Measurements from ENCODE around the gene PAK6. TPM values are rescaled to one million over a fixed set of nuclear protein-coding genes. Genes with fewer than 3 reads are reported as not detected.

The PAK6 gene
- polyA plus RNA-seq, 2 of the 4 experiments (the other 2 are of a cell fraction), result 0.10 to 0.16 TPM

DNA sequence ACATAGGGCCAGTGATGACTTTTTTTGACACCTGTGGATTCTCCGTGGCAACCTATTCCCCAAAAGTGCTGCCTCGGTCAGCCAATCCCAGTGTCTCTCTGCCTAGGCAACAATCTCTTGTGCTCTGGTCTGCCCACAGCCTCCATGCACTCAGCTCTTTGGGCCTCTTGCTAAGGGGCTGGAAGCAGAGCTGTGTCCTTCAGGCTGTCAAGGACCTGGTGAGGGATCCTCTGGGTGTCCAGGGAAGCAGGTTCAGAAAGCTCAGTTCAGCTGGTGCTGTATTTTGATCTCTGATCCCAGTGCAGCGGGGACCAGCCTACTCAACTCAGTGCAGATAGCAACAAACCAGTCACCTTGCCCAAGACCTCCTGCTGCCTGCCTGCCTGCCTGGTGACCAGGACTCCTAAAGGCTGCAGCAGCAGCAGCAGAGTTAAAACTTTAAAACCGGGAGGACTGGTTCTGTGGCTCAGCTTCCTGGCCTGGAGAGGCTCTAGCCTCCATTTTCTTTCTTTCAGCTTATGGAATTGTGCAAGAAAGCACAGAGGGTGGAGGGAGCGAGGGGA, 6.2 kb downstream of the PAK6 start:
- Histone ChIP-seq H3K9me3 (no peaks in the 10 kb centered on the region), H3K4me1 (no peaks in the 10 kb centered on the region), H3K4me2 (no peak overlapping the region), H3K4me3 (no peak overlapping the region), H3K27ac (no peak overlapping the region)
- ATAC-seq (no peak), FAIRE-seq (no peak), DNase-seq (ENCODE audit: low read depth in 1 of 2, low spot score in 1 of 2) (no peak)
- CTCF ChIA-PET, result interaction anchor here (0.7 to 16.4 kb wide), 4 partner anchors 11 to 34 kb away, joined by 3 to 144 read pairs (median 6); no protein-coding TSS in a partner anchor
- POLR2A ChIA-PET, result no interaction called here
- no peak for TF ChIP-seq CHD2 (IDR thresholded peaks at IDR 0.05; ENCODE audit: low read length, partially characterized antibody)
- 75% methylated on average over 3 of the region's 5 CpGs for WGBS (ENCODE audit: missing lambda C conversion rate)

DNA sequence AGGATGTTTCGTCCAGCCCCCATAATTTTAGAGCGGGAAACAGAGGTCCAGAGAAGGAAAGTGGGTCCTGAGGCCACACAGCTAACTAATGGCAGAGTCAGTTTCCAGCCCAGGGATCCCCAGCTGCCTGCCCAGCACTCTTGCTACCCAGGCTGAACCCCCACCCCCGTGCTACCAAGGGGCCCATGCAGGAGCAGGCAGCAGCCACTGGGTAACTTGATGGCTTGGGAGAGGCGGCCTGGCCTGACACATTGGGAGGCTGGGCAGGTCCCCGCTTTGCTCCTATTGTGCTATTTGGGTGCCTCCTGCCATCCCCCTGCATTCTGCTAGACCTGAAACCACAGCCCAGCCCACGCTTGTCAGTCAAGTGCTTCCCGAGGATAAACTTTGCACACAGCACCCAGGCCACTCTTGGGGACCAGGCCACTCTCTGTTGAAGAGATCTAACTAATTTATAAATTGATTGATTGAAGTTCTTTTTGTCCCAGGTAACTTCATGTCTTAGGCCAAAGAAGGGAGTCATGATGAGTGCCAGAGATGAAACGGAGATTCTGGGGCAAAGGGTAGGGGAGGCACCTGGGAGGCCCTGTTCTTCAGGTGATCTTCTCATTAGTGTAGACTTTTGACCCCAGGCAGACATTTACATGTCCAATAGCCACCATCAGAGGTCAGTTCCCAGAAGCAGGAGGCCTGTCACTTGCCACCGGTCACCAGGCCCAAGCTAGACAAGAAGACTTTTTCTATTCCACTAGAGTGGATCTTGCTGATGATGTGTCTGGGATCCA, 7.0 kb downstream of the PAK6 start:
- no peak overlapping the region for H3K27ac ChIP-seq
- 78% methylated on average over 9 of the region's 9 CpGs for WGBS (ENCODE audit: missing lambda C conversion rate)
- H3K4me1 ChIP-seq, result no peaks in the 10 kb centered on the region
- TF ChIP-seq GATA3 (IDR thresholded peaks at IDR 0.05; ENCODE audit: borderline replicate concordance) (no peak), HOXA7 (CRISPR knock-in tag; IDR thresholded peaks at IDR 0.05) (no peak), MAFK (IDR thresholded peaks at IDR 0.05; ENCODE audit: partially characterized antibody) (no peak), ZSCAN20 (CRISPR knock-in tag; IDR thresholded peaks at IDR 0.05) (no peak), KDM5A (IDR thresholded peaks at IDR 0.05) (no peak), NFE2L2 (conservative IDR thresholded peaks at IDR 0.05; ENCODE audit: low read length) (no peak), RNF2 (IDR thresholded peaks at IDR 0.05; ENCODE audit: borderline replicate concordance, low read depth) (no peak), ESRRA (IDR thresholded peaks at IDR 0.05; ENCODE audit: borderline replicate concordance, low read length) (no peak), MAZ (IDR thresholded peaks at IDR 0.05; ENCODE audit: borderline replicate concordance, low read depth, low read length) (no peak), CHD4 (IDR thresholded peaks at IDR 0.05; ENCODE audit: borderline replicate concordance) (no peak), SREBF2 (IDR thresholded peaks at IDR 0.05) (no peak), NPAS2 (CRISPR knock-in tag; IDR thresholded peaks at IDR 0.05; ENCODE audit: borderline replicate concordance) (no peak), RAD21 (conservative IDR thresholded peaks at IDR 0.05 in 1 of 2, IDR thresholded peaks at IDR 0.05 in 1 of 2) (no peak), CBX2 (IDR thresholded peaks at IDR 0.05; ENCODE audit: borderline replicate concordance, low read depth) (no peak), TP53 (CRISPR knock-in tag; IDR thresholded peaks at IDR 0.05) (no peak), PHF8 (IDR thresholded peaks at IDR 0.05; ENCODE audit: borderline replicate concordance, low read depth) (no peak)
- TF ChIP-seq, protein P1, sequence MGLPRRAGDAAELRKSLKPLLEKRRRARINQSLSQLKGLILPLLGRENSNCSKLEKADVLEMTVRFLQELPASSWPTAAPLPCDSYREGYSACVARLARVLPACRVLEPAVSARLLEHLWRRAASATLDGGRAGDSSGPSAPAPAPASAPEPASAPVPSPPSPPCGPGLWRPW (IDR thresholded peaks at IDR 0.05), result no peak
- no peak for FAIRE-seq
- no peaks in the 10 kb centered on the region for H3K9me3 ChIP-seq
- DNase-seq (ENCODE audit: low read depth in 1 of 2, low spot score in 1 of 2), result no peak
- ATAC-seq, result no peak
- H3K4me2 ChIP-seq, result no peak overlapping the region
- no peak overlapping the region for H3K4me3 ChIP-seq
- POLR2A ChIA-PET, result no interaction called here
- CTCF ChIA-PET, result interaction anchor here (0.7 to 16.4 kb wide), 5 partner anchors 11 to 33 kb away, joined by 3 to 144 read pairs (median 4); no protein-coding TSS in a partner anchor

DNA sequence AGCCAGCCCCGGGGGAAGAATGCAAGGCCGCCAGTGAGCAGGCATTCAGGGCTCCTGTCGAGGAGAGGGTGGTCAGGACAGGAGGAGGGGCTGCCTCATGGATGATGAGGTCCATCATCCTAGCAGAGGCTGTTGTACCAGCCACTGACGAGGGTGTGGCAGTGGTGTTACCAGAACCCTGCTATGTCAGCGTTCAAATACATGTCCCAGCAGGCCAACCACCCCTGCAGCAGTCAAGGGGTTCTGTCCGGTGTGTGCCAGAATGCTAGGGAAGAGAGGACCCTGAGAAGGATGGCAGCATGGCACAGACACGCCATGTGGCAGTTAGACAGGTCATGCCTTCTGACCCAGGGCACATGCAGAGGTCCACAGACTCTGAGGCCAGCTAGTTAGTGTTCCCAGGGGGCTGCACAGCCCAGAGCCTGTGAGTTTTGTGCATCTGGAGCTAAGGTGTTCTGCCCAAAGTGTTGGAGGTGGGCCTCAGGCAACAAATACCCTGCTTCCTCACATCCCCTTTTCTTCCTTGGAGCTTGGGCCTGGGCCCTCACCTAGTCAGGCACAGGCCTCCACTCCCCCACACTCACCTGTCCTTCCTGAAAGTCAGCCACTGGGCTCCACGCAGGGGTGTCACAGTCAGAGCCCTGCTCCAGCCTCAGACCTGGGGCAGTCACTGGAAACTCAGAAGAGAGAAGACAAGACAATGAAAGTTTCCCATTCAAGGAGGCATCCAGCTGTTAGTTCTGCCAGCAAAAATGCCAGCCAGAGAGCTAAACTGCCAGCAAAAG, 7.8 kb downstream of the PAK6 start:
- FAIRE-seq (no peak), ATAC-seq (no peak), DNase-seq (ENCODE audit: low read depth in 1 of 2, low spot score in 1 of 2) (no peak)
- Histone ChIP-seq H3K4me1 (no peaks in the 10 kb centered on the region), H3K9me3 (no peaks in the 10 kb centered on the region), H3K4me3 (no peak overlapping the region), H3K27ac (no peak overlapping the region), H3K4me2 (no peak overlapping the region)
- ChIA-PET POLR2A (interaction anchor here (0.7 kb wide), 1 partner anchor 20 kb away, joined by 5 read pairs; no protein-coding TSS in a partner anchor), CTCF (interaction anchor here (0.8 to 16.4 kb wide), 6 partner anchors 10 to 175 kb away, joined by 3 to 144 read pairs (median 6); no protein-coding TSS in a partner anchor)
- WGBS (ENCODE audit: missing lambda C conversion rate), result 76% methylated on average over 8 of the region's 8 CpGs
- TF ChIP-seq POLR2AphosphoS2 (conservative IDR thresholded peaks at IDR 0.05; ENCODE audit: low read length) (no peak), MAFK (IDR thresholded peaks at IDR 0.05; ENCODE audit: partially characterized antibody) (no peak), ZFP36 (IDR thresholded peaks at IDR 0.05; ENCODE audit: borderline replicate concordance, partially characterized antibody) (no peak), FOSB (CRISPR knock-in tag; IDR thresholded peaks at IDR 0.05) (no peak), RARB (CRISPR knock-in tag; IDR thresholded peaks at IDR 0.05) (no peak), MAZ (IDR thresholded peaks at IDR 0.05; ENCODE audit: borderline replicate concordance, low read depth, low read length) (no peak), EHF (CRISPR knock-in tag; IDR thresholded peaks at IDR 0.05) (no peak), SMC3 (IDR thresholded peaks at IDR 0.05) (no peak), E2F6 (IDR thresholded peaks at IDR 0.05; ENCODE audit: borderline replicate concordance, low read depth) (no peak), FOXS1 (CRISPR knock-in tag; IDR thresholded peaks at IDR 0.05) (no peak), ZNF302 (CRISPR knock-in tag; IDR thresholded peaks at IDR 0.05) (no peak), RAD21 (conservative IDR thresholded peaks at IDR 0.05 in 1 of 2, IDR thresholded peaks at IDR 0.05 in 1 of 2) (no peak)
- TF ChIP-seq, protein P1 (IDR thresholded peaks at IDR 0.05), result no peak
- TF ChIP-seq, protein P2, sequence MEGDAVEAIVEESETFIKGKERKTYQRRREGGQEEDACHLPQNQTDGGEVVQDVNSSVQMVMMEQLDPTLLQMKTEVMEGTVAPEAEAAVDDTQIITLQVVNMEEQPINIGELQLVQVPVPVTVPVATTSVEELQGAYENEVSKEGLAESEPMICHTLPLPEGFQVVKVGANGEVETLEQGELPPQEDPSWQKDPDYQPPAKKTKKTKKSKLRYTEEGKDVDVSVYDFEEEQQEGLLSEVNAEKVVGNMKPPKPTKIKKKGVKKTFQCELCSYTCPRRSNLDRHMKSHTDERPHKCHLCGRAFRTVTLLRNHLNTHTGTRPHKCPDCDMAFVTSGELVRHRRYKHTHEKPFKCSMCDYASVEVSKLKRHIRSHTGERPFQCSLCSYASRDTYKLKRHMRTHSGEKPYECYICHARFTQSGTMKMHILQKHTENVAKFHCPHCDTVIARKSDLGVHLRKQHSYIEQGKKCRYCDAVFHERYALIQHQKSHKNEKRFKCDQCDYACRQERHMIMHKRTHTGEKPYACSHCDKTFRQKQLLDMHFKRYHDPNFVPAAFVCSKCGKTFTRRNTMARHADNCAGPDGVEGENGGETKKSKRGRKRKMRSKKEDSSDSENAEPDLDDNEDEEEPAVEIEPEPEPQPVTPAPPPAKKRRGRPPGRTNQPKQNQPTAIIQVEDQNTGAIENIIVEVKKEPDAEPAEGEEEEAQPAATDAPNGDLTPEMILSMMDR (IDR thresholded peaks at IDR 0.05), result no peak
